Suprapubic skin (tissue), 4 donors: ENCODE data around the gene TRMT2A.

Experiments
- EP300 ChIP-seq: sonication (generic); formaldehyde crosslinking; IDR thresholded peaks from one replicate; pipeline ENCODE4 v1.6.1; 2017; ENCODE audit warnings: antibody characterized with exemption
- POLR2A ChIP-seq, 2 donors: fragments of 450-650 bp; IDR thresholded peaks; one replicate each; pipeline ENCODE4 v1.6.1; 2017; ENCODE audit warnings: antibody characterized with exemption in 2 of 2, mild to moderate bottlenecking in 2 of 2, moderate library complexity in 2 of 2
- POLR2AphosphoS5 ChIP-seq, 3 donors: sonication (generic); formaldehyde crosslinking; IDR thresholded peaks; one replicate each; pipeline ENCODE4 v1.6.1; 2017; ENCODE audit warnings: antibody characterized with exemption in 3 of 3
- TF ChIP-seq, protein P1 (sequence below), 2 donors: fragments of 200-600 bp in 1 of 2; fragments of 450-650 bp in 1 of 2; sonication (generic) in 1 of 2; IDR thresholded peaks; one replicate each; pipeline ENCODE4 v1.5.1; 2016 to 2019; ENCODE audit warnings: antibody characterized with exemption in 2 of 2, mild to moderate bottlenecking in 1 of 2, moderate library complexity in 1 of 2

DNA sequence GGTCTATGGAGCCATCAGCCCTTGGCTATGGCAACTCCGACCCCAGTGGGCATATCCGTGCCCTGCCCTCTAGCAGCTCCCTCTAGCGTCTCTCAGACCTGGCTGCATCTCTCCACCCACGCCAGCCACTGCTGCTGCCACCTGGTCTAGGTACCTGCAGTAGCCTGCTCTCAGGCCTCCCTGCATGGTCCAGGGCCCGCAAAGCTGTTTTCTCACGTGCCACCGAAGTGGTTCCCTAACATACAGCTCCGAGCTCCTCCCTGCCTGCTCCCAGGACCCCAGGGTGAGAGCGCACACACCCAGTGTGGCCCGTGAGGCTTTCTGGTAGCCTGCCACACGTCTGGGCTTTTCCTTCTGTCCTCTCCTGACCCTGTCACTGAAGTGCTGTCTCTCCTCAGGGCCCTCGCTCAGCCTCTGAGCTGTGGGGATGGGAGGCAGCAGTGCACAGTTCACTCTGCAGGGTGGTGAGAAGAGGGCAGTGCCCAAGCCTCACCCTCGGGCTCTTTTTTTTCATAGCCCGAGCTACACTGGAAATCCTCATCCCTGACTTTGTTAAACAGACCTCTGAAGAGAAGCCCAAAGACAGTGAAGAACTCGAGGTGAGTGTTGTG is 22.7 kb downstream of the TRMT2A start:
- TF ChIP-seq, protein P1, sequence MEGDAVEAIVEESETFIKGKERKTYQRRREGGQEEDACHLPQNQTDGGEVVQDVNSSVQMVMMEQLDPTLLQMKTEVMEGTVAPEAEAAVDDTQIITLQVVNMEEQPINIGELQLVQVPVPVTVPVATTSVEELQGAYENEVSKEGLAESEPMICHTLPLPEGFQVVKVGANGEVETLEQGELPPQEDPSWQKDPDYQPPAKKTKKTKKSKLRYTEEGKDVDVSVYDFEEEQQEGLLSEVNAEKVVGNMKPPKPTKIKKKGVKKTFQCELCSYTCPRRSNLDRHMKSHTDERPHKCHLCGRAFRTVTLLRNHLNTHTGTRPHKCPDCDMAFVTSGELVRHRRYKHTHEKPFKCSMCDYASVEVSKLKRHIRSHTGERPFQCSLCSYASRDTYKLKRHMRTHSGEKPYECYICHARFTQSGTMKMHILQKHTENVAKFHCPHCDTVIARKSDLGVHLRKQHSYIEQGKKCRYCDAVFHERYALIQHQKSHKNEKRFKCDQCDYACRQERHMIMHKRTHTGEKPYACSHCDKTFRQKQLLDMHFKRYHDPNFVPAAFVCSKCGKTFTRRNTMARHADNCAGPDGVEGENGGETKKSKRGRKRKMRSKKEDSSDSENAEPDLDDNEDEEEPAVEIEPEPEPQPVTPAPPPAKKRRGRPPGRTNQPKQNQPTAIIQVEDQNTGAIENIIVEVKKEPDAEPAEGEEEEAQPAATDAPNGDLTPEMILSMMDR (IDR thresholded peaks at IDR 0.05), result no peak
- no peak for TF ChIP-seq EP300
- TF ChIP-seq POLR2AphosphoS5 (IDR thresholded peaks at IDR 0.05), result no peak
- TF ChIP-seq POLR2A (IDR thresholded peaks at IDR 0.05), result no peak
